GM23338 (cell line): Measurements from ENCODE around the gene AHI1. TPM values are rescaled to one million over a fixed set of nuclear protein-coding genes. Genes with fewer than 3 reads are reported as not detected.

Source experiments
- ATAC-seq: fragments of 200-7000 bp; cut with Tn5 transposase; 3 replicates; pipeline ENCODE4 v1.9.1; 2020
- DNase-seq: peaks from one replicate; pipeline ENCODE4 v3.0.0-alpha.2; 2015; ENCODE audit warnings: low spot score
- H2AFZ ChIP-seq: fragments of 200-600 bp; sonication (generic); 2 replicates; pipeline ENCODE4 v1.8.0; 2016; ENCODE audit warnings: antibody characterized with exemption, mild to moderate bottlenecking, moderate library complexity
- H3F3A ChIP-seq: fragments of 200-600 bp; sonication (generic); replicated peaks from 2 replicates; pipeline ENCODE4 v1.8.0; 2017; ENCODE audit warnings: antibody characterized with exemption, mixed run types, low read depth
- H3K27ac ChIP-seq: fragments of 200-600 bp; sonication (generic); 2 replicates; pipeline ENCODE4 v1.6.1; 2016; ENCODE audit warnings: low read depth
- H3K27me3 ChIP-seq: fragments of 200-600 bp; sonication (generic); 2 replicates; pipeline ENCODE4 v1.8.0; 2016; ENCODE audit warnings: mild to moderate bottlenecking, mixed run types, moderate library complexity; ENCODE audit not compliant: insufficient read depth
- H3K36me3 ChIP-seq: fragments of 200-600 bp; sonication (generic); 2 replicates; pipeline ENCODE4 v1.8.0; 2016; ENCODE audit warnings: mild to moderate bottlenecking; ENCODE audit not compliant: insufficient read depth
- H3K4me1 ChIP-seq: fragments of 200-600 bp; sonication (generic); 2 replicates; pipeline ENCODE4 v1.8.0; 2016; ENCODE audit warnings: mild to moderate bottlenecking, moderate library complexity; ENCODE audit not compliant: insufficient read depth
- H3K4me2 ChIP-seq: fragments of 200-600 bp; sonication (generic); 2 replicates; pipeline ENCODE4 v1.7.1; 2017; ENCODE audit warnings: mixed run types
- H3K4me3 ChIP-seq: fragments of 200-600 bp; sonication (generic); 2 replicates; pipeline ENCODE4 v1.6.1; 2016; ENCODE audit warnings: mixed run types
- H3K79me2 ChIP-seq: fragments of 200-600 bp; sonication (generic); replicated peaks from 2 replicates; pipeline ENCODE4 v1.8.0; 2017; ENCODE audit warnings: mild to moderate bottlenecking; ENCODE audit not compliant: insufficient read depth
- H3K9me2 ChIP-seq: fragments of 200-600 bp; sonication (generic); 2 replicates; pipeline ENCODE4 v1.8.0; 2017; ENCODE audit not compliant: insufficient read depth
- H4K20me1 ChIP-seq: fragments of 200-600 bp; sonication (generic); replicated peaks from 2 replicates; pipeline ENCODE4 v1.8.0; 2017; ENCODE audit warnings: mild to moderate bottlenecking; ENCODE audit not compliant: insufficient read depth
- H3K27ac Mint-ChIP-seq: 2 replicates; pipeline ENCODE4 v1.8.0; 2020; ENCODE audit warnings: inconsistent platforms, mild to moderate bottlenecking, moderate library complexity, mixed read lengths
- H3K27me3 Mint-ChIP-seq: 3 replicates; pipeline ENCODE4 v1.8.0; 2022; ENCODE audit warnings: low read depth, mild to moderate bottlenecking, moderate library complexity, mixed read lengths, inconsistent platforms; ENCODE audit not compliant: insufficient read depth, poor library complexity
- H3K36me3 Mint-ChIP-seq: 3 replicates; pipeline ENCODE4 v1.8.0; 2021; ENCODE audit warnings: low read depth, mild to moderate bottlenecking, inconsistent platforms, moderate library complexity, mixed read lengths
- H3K4me1 Mint-ChIP-seq: 3 replicates; pipeline ENCODE4 v1.8.0; 2020; ENCODE audit warnings: mild to moderate bottlenecking, inconsistent platforms, mixed read lengths
- H3K4me3 Mint-ChIP-seq: 3 replicates; pipeline ENCODE4 v1.8.0; 2021; ENCODE audit warnings: moderate library complexity, mild to moderate bottlenecking, inconsistent platforms, mixed read lengths
- H3K9me3 Mint-ChIP-seq: 3 replicates; pipeline ENCODE4 v1.8.0; 2020; ENCODE audit warnings: moderate library complexity, mild to moderate bottlenecking, inconsistent platforms, mixed read lengths
- CREB1 ChIP-seq: fragments of 250-450 bp; sonication (Bioruptor Pico); IDR thresholded peaks from 2 replicates; pipeline ENCODE4 v1.5.0; 2020; ENCODE audit warnings: low read depth, mild to moderate bottlenecking, moderate library complexity
- EZH2phosphoT487 ChIP-seq: fragments of 200-600 bp; sonication (generic); IDR thresholded peaks from one replicate; pipeline ENCODE4 v1.8.1; 2018; ENCODE audit warnings: antibody characterized with exemption; ENCODE audit not compliant: unreplicated experiment
- POLR2AphosphoS5 ChIP-seq: IDR thresholded peaks from 2 replicates; pipeline ENCODE4 v1.6.1; 2016; ENCODE audit warnings: antibody characterized with exemption, low read depth
- STAT1 ChIP-seq: IDR thresholded peaks from one replicate; pipeline ENCODE4 v1.6.1; 2016; ENCODE audit warnings: antibody characterized with exemption; ENCODE audit not compliant: unreplicated experiment
- ZNF114 ChIP-seq: fragments of 250-450 bp; sonication (Bioruptor Pico); IDR thresholded peaks from 2 replicates; pipeline ENCODE4 v1.5.0; 2020; ENCODE audit warnings: mild to moderate bottlenecking, moderate library complexity
- ZNF331 ChIP-seq: fragments of 250-450 bp; sonication (Bioruptor Pico); IDR thresholded peaks from 2 replicates; pipeline ENCODE4 v1.5.0; 2020; ENCODE audit warnings: low read depth, mild to moderate bottlenecking, moderate library complexity
- polyA plus RNA-seq: library from polyadenylated mRNA; unstranded; fragments of >200 nt; fragmentation: Nextera tagmentation; extraction: Ambion mirVana; gene quantifications from 2 replicates; pipeline ENCODE4 v1.2.1, GENCODE V29; 2016
- total RNA-seq: library from RNA; depleted of rRNA; stranded (reverse); fragments of >200 nt; shearing (Covaris generic); gene quantifications from 2 replicates; pipeline ENCODE4 v1.2.3, GENCODE V29; 2014
- TF ChIP-seq, protein P1 (sequence below): IDR thresholded peaks from one replicate; pipeline ENCODE4 v1.6.1; 2018; ENCODE audit warnings: antibody characterized with exemption; ENCODE audit not compliant: unreplicated experiment
- TF ChIP-seq, protein P2 (sequence below): IDR thresholded peaks from 2 replicates; pipeline ENCODE4 v1.6.1; 2016; ENCODE audit warnings: antibody characterized with exemption
- TF ChIP-seq, protein P3 (sequence below), 2 experiments: fragments of 200-600 bp in 1 of 2; sonication (generic) in 1 of 2; conservative IDR thresholded peaks; 2 replicates each; pipeline versions ENCODE4 v1.5.1 to v1.6.1; 2016 to 2017; ENCODE audit warnings: antibody characterized with exemption in 2 of 2, low read depth in 2 of 2, mild to moderate bottlenecking in 2 of 2, moderate library complexity in 1 of 2
- TF ChIP-seq, protein P4 (sequence below): fragments of 250-450 bp; sonication (Bioruptor Pico); IDR thresholded peaks from 2 replicates; pipeline ENCODE4 v1.5.0; 2020; ENCODE audit warnings: mild to moderate bottlenecking, moderate library complexity

The AHI1 gene
- total and polyA plus RNA-seq, 2 experiments from 2014 or later, result 19.8 to 72.9 TPM

DNA sequence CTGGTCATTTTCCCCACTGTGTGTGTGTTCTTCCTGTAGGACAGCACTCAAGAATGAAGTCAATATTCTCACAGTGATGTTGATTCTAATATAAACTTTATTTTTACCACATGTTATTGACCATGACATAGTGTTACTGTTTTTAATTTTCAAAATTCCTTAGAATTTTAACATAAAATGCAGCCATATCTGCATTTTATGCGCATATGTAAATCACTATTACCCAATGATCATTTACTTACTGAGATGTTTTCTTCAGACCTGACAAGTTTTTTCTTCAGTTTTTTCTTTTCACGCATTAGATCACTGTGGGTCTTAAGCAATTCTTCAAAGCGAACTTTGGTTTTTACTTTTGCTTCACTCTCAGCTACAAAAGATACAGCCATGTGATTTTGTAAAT is 7.2 kb downstream of the AHI1 start (continued):
- TF ChIP-seq, protein P1, sequence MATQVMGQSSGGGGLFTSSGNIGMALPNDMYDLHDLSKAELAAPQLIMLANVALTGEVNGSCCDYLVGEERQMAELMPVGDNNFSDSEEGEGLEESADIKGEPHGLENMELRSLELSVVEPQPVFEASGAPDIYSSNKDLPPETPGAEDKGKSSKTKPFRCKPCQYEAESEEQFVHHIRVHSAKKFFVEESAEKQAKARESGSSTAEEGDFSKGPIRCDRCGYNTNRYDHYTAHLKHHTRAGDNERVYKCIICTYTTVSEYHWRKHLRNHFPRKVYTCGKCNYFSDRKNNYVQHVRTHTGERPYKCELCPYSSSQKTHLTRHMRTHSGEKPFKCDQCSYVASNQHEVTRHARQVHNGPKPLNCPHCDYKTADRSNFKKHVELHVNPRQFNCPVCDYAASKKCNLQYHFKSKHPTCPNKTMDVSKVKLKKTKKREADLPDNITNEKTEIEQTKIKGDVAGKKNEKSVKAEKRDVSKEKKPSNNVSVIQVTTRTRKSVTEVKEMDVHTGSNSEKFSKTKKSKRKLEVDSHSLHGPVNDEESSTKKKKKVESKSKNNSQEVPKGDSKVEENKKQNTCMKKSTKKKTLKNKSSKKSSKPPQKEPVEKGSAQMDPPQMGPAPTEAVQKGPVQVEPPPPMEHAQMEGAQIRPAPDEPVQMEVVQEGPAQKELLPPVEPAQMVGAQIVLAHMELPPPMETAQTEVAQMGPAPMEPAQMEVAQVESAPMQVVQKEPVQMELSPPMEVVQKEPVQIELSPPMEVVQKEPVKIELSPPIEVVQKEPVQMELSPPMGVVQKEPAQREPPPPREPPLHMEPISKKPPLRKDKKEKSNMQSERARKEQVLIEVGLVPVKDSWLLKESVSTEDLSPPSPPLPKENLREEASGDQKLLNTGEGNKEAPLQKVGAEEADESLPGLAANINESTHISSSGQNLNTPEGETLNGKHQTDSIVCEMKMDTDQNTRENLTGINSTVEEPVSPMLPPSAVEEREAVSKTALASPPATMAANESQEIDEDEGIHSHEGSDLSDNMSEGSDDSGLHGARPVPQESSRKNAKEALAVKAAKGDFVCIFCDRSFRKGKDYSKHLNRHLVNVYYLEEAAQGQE, result no peak
- TF ChIP-seq, protein P2, sequence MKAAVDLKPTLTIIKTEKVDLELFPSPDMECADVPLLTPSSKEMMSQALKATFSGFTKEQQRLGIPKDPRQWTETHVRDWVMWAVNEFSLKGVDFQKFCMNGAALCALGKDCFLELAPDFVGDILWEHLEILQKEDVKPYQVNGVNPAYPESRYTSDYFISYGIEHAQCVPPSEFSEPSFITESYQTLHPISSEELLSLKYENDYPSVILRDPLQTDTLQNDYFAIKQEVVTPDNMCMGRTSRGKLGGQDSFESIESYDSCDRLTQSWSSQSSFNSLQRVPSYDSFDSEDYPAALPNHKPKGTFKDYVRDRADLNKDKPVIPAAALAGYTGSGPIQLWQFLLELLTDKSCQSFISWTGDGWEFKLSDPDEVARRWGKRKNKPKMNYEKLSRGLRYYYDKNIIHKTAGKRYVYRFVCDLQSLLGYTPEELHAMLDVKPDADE, result no peak

DNA sequence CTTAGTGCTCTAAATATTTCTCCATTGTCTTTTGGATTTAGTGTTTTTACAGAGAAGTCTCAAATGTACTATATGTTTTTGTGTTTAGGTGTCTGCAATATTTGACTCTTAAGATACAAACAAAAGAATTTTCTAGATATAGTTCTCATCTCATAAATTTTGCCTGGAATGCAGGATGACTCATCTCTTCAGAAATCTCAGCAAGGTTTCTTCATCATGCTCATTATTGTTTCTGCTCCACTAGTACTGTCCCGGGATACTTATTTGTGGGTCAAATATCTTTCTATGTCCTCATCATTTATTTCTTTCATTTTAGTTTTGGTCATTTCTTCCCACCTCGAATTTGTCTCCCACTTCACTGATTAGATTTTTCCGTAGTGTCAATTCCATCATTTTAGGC is 9.5 kb downstream of the AHI1 start:
- H3K9me3 Mint-ChIP-seq, result peaks cover 16% of the 10 kb centered on the region
- Histone ChIP-seq H2AFZ (no peak overlapping the region), H3K9me2 (no peaks in the 10 kb centered on the region), H3K4me3 (no peak overlapping the region), H3K79me2 (peaks cover 6% of the 10 kb centered on the region), H4K20me1 (no peaks in the 10 kb centered on the region), H3K27ac (no peak overlapping the region), H3K27me3 (no peaks in the 10 kb centered on the region), H3F3A (no peaks in the 10 kb centered on the region), H3K4me2 (no peak overlapping the region), H3K36me3 (peaks cover 26% of the 10 kb centered on the region), H3K4me1 (peaks cover 9% of the 10 kb centered on the region)
- peaks cover 56% of the 10 kb centered on the region for H3K36me3 Mint-ChIP-seq
- DNase-seq (no peak), ATAC-seq (no peak)
- H3K27ac Mint-ChIP-seq, result no peak overlapping the region
- no peaks in the 10 kb centered on the region for H3K27me3 Mint-ChIP-seq
- H3K4me3 Mint-ChIP-seq, result no peak overlapping the region
- peaks cover 17% of the 10 kb centered on the region for H3K4me1 Mint-ChIP-seq
- TF ChIP-seq, protein P3, sequence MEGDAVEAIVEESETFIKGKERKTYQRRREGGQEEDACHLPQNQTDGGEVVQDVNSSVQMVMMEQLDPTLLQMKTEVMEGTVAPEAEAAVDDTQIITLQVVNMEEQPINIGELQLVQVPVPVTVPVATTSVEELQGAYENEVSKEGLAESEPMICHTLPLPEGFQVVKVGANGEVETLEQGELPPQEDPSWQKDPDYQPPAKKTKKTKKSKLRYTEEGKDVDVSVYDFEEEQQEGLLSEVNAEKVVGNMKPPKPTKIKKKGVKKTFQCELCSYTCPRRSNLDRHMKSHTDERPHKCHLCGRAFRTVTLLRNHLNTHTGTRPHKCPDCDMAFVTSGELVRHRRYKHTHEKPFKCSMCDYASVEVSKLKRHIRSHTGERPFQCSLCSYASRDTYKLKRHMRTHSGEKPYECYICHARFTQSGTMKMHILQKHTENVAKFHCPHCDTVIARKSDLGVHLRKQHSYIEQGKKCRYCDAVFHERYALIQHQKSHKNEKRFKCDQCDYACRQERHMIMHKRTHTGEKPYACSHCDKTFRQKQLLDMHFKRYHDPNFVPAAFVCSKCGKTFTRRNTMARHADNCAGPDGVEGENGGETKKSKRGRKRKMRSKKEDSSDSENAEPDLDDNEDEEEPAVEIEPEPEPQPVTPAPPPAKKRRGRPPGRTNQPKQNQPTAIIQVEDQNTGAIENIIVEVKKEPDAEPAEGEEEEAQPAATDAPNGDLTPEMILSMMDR (conservative IDR thresholded peaks at IDR 0.05; ENCODE audit: low read depth in 2 of 2), result no peak
- TF ChIP-seq STAT1, result no peak
- TF ChIP-seq ZNF114 (CRISPR knock-in tag), result no peak
- TF ChIP-seq ZNF331, result no peak
- TF ChIP-seq, protein P4, sequence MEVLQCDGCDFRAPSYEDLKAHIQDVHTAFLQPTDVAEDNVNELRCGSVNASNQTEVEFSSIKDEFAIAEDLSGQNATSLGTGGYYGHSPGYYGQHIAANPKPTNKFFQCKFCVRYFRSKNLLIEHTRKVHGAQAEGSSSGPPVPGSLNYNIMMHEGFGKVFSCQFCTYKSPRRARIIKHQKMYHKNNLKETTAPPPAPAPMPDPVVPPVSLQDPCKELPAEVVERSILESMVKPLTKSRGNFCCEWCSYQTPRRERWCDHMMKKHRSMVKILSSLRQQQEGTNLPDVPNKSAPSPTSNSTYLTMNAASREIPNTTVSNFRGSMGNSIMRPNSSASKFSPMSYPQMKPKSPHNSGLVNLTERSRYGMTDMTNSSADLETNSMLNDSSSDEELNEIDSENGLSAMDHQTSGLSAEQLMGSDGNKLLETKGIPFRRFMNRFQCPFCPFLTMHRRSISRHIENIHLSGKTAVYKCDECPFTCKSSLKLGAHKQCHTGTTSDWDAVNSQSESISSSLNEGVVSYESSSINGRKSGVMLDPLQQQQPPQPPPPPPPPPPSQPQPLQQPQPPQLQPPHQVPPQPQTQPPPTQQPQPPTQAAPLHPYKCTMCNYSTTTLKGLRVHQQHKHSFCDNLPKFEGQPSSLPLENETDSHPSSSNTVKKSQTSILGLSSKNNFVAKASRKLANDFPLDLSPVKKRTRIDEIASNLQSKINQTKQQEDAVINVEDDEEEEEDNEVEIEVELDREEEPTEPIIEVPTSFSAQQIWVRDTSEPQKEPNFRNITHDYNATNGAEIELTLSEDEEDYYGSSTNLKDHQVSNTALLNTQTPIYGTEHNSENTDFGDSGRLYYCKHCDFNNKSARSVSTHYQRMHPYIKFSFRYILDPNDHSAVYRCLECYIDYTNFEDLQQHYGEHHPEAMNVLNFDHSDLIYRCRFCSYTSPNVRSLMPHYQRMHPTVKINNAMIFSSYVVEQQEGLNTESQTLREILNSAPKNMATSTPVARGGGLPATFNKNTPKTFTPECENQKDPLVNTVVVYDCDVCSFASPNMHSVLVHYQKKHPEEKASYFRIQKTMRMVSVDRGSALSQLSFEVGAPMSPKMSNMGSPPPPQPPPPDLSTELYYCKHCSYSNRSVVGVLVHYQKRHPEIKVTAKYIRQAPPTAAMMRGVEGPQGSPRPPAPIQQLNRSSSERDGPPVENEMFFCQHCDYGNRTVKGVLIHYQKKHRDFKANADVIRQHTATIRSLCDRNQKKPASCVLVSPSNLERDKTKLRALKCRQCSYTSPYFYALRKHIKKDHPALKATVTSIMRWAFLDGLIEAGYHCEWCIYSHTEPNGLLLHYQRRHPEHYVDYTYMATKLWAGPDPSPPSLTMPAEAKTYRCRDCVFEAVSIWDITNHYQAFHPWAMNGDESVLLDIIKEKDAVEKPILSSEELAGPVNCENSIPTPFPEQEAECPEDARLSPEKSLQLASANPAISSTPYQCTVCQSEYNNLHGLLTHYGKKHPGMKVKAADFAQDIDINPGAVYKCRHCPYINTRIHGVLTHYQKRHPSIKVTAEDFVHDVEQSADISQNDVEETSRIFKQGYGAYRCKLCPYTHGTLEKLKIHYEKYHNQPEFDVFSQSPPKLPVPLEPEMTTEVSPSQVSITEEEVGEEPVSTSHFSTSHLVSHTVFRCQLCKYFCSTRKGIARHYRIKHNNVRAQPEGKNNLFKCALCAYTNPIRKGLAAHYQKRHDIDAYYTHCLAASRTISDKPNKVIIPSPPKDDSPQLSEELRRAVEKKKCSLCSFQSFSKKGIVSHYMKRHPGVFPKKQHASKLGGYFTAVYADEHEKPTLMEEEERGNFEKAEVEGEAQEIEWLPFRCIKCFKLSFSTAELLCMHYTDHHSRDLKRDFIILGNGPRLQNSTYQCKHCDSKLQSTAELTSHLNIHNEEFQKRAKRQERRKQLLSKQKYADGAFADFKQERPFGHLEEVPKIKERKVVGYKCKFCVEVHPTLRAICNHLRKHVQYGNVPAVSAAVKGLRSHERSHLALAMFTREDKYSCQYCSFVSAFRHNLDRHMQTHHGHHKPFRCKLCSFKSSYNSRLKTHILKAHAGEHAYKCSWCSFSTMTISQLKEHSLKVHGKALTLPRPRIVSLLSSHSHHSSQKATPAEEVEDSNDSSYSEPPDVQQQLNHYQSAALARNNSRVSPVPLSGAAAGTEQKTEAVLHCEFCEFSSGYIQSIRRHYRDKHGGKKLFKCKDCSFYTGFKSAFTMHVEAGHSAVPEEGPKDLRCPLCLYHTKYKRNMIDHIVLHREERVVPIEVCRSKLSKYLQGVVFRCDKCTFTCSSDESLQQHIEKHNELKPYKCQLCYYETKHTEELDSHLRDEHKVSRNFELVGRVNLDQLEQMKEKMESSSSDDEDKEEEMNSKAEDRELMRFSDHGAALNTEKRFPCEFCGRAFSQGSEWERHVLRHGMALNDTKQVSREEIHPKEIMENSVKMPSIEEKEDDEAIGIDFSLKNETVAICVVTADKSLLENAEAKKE (CRISPR knock-in tag), result no peak
- no peak for TF ChIP-seq CREB1 (CRISPR knock-in tag)
- no peak for TF ChIP-seq EZH2phosphoT487
- TF ChIP-seq, protein P2, result no peak
- TF ChIP-seq POLR2AphosphoS5, result no peak
